Measurements from ENCODE around the gene OSBPL7. TPM values are rescaled to one million over a fixed set of nuclear protein-coding genes. Genes with fewer than 3 reads are reported as not detected.
"Not testable (repeated sequence)": the region's sequence is repeated elsewhere in the genome, so short reads cannot be mapped to it uniquely, and the experiment has no call there.

The OSBPL7 gene
- total RNA-seq, 4 donors from 2014 or later, result 2.6 to 13.9 (median 4.6) TPM

DNA sequence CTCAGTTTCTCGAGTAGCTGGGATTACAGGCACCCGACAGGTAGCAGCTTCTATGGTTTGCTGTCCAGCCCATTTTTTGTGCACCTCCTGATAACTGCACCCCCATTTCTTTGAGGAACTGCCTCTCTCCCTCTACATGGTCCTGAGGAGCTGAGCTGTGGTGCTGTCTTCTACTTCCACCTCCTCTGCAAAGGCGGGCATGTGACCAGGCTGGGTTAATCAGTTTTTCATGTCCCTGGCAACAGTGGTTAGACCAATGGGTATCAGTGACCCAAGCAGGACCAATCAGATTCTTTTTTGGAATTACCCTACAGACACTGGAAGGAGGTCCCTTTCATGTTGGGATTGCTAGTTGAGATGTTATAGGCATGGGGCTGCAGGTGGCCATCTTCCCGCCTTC is 47.3 kb downstream of the OSBPL7 start:
- DNase-seq (ENCODE audit: low spot score), result no peak
- TF ChIP-seq, protein P1, sequence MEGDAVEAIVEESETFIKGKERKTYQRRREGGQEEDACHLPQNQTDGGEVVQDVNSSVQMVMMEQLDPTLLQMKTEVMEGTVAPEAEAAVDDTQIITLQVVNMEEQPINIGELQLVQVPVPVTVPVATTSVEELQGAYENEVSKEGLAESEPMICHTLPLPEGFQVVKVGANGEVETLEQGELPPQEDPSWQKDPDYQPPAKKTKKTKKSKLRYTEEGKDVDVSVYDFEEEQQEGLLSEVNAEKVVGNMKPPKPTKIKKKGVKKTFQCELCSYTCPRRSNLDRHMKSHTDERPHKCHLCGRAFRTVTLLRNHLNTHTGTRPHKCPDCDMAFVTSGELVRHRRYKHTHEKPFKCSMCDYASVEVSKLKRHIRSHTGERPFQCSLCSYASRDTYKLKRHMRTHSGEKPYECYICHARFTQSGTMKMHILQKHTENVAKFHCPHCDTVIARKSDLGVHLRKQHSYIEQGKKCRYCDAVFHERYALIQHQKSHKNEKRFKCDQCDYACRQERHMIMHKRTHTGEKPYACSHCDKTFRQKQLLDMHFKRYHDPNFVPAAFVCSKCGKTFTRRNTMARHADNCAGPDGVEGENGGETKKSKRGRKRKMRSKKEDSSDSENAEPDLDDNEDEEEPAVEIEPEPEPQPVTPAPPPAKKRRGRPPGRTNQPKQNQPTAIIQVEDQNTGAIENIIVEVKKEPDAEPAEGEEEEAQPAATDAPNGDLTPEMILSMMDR (IDR thresholded peaks at IDR 0.05), result no peak
- ATAC-seq (ENCODE audit: low FRiP score), result no peak

GRCh38 chr17:47773649-47774048 is 47.9 kb downstream of the OSBPL7 start:
- ATAC-seq (ENCODE audit: low FRiP score); DNase-seq (ENCODE audit: low spot score): not testable (repeated sequence)

GRCh38 chr17:47763913-47764582 is 57.5 kb downstream of the OSBPL7 start:
- no peak for ATAC-seq (ENCODE audit: low FRiP score)
- TF ChIP-seq, protein P1 (IDR thresholded peaks at IDR 0.05), result no peak
- no peak for DNase-seq (ENCODE audit: low spot score)

DNA sequence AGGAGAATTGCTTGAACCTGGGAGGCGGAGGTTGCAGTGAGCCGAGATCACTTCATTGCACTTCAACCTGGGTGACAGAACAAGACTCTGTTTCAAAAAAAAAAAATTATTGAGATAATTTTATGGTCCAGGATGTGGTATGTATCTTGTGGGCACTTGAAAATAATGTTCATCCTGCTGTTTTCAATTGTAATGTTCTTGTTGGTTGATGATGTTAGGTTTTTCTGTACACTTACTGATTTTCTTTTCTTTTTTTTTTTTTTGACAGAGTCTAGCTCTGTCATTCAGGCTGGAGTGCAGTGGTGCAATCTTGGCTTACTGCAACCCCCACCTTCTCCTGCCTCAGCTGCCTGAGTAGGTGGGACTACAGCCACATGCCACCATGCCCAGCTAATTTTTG is 58.9 kb downstream of the OSBPL7 start:
- no peak for DNase-seq (ENCODE audit: low spot score)
- TF ChIP-seq, protein P1 (IDR thresholded peaks at IDR 0.05), result no peak
- ATAC-seq (ENCODE audit: low FRiP score), result no peak

DNA sequence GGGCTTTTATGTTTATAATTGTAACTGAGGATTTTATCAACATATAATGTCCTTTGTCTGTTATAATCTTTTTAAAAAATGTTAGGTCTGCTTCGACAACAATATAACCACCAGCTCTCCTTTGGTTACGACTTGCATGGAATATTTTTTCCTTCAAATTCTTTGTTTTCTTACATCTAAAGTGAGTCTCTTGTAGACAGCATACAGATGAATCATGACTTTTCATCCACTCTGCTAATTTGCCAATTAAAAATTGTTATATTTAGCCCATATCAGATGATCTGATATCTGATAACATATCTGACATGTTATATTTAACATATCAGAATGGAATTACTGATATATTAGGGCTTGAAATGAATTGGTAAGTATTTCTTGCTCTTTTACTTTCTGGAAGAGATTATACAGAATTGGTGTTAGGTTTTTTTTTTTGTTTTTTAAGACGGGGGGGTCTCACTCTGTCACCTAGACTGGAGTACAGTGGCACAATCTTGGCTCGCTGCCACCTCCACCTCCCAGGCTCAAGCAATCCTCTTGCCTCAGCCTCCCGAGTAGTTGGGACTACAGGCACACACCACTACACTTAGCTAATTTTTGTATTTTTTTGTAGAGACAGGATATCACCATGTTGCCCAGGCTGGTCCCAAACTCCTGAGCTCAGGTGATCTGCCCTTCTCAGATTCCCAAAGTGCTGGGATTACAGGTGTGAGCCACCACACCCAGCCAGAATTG is 61.0 kb downstream of the OSBPL7 start:
- no peak for ATAC-seq (ENCODE audit: low FRiP score)
- DNase-seq (ENCODE audit: low spot score), result no peak
- TF ChIP-seq, protein P1 (IDR thresholded peaks at IDR 0.05), result no peak

GRCh38 chr17:47757386-47757785 is 64.2 kb downstream of the OSBPL7 start:
- TF ChIP-seq, protein P1 (IDR thresholded peaks at IDR 0.05), result no peak
- no peak for DNase-seq (ENCODE audit: low spot score)
- ATAC-seq (ENCODE audit: low FRiP score), result no peak

Other genes with a start within 250 kb of the OSBPL7 start
- gene KPNB1, start 171.9 kb downstream of the OSBPL7 start, total RNA-seq, result 100 to 1,000 TPM; 193 to 335 (median 207) TPM
- gene TBKBP1, start 127.6 kb downstream of the OSBPL7 start, total RNA-seq, result 10 to 100 TPM in 3 of 4 donors, 1 to 10 TPM in 1; 4.0 to 15.6 (median 10.5) TPM
- 1 to 10 TPM in 3 of 4 donors, under 1 TPM in 1; 0.46 to 4.6 (median 2.0) TPM for gene TBX21, start 88.6 kb downstream of the OSBPL7 start, total RNA-seq
- 10 to 100 TPM; 23.1 to 50.5 (median 36.8) TPM for gene MRPL10, start 9.7 kb upstream of the OSBPL7 start, total RNA-seq
- gene LRRC46, start 9.9 kb upstream of the OSBPL7 start, total RNA-seq, result under 1 TPM in 1 of 4 donors, not detected in 3; 0.24 TPM
- gene SCRN2, start 19.5 kb upstream of the OSBPL7 start, total RNA-seq, result 10 to 100 TPM; 43.6 to 72.6 (median 60.3) TPM
- gene SP6, start 29.4 kb upstream of the OSBPL7 start, total RNA-seq, result 1 to 10 TPM in 3 of 4 donors, under 1 TPM in 1; 0.74 to 1.7 (median 1.2) TPM
- 1 to 10 TPM; 2.9 to 8.5 (median 6.9) TPM for gene SP2, start 74.4 kb upstream of the OSBPL7 start, total RNA-seq
- gene PNPO, start 119.8 kb upstream of the OSBPL7 start, total RNA-seq, result 10 to 100 TPM; 20.1 to 39.7 (median 30.8) TPM
- gene PRR15L, start 136.1 kb upstream of the OSBPL7 start, total RNA-seq, result 1 to 10 TPM in 2 of 4 donors, not detected in 2; 2.4 to 6.6 TPM
- gene CDK5RAP3, start 149.3 kb upstream of the OSBPL7 start, total RNA-seq, result 100 to 1,000 TPM in 2 of 4 donors, 10 to 100 TPM in 2; 72.4 to 156 (median 100) TPM
- 10 to 100 TPM; 43.8 to 61.8 (median 49.7) TPM for gene COPZ2, start 216.0 kb upstream of the OSBPL7 start, total RNA-seq
- 100 to 1,000 TPM; 144 to 255 (median 168) TPM for gene NFE2L1, start 226.6 kb upstream of the OSBPL7 start, total RNA-seq

All from omental fat pad (tissue), 4 donors.